ENCODE measurements around the gene CALCOCO2.

- TF ChIP-seq CTCF (IDR thresholded peaks at IDR 0.05) (no peak), EP300 (IDR thresholded peaks at IDR 0.05) (no peak), POLR2A (IDR thresholded peaks at IDR 0.05) (no peak)
Measured at GRCh38 chr17:48908853-48909394, 78.1 kb downstream of the CALCOCO2 start.

Measured in tibial nerve (tissue), 4 donors.